Skeletal muscle tissue (tissue), 4 donors: ENCODE measurements around the gene CDH15. TPM values are rescaled to one million over a fixed set of nuclear protein-coding genes. Genes with fewer than 3 reads are reported as not detected.
"Not testable (repeated sequence)": the region's sequence is repeated elsewhere in the genome, so short reads cannot be mapped to it uniquely, and the experiment has no call there.

Experiments
- H3K27ac ChIP-seq: one replicate; pipeline ENCODE4 v1.7.0; 2013; ENCODE audit warnings: mild to moderate bottlenecking, low read depth, low read length, inconsistent platforms
- H3K27me3 ChIP-seq, 3 donors: one replicate each; pipeline ENCODE4 v1.7.0; 2013; ENCODE audit warnings: low read length in 3 of 3; ENCODE audit not compliant: control insufficient read depth in 3 of 3, insufficient read depth in 3 of 3
- H3K36me3 ChIP-seq, 3 donors: one replicate each; pipeline ENCODE4 v1.7.0; 2013; ENCODE audit warnings: low read length in 3 of 3; ENCODE audit not compliant: control insufficient read depth in 3 of 3, insufficient read depth in 3 of 3
- H3K4me1 ChIP-seq, 3 donors: one replicate each; pipeline ENCODE4 v1.7.0; 2013; ENCODE audit warnings: low read length in 3 of 3, mild to moderate bottlenecking in 3 of 3; ENCODE audit not compliant: control insufficient read depth in 3 of 3, insufficient read depth in 3 of 3
- H3K4me3 ChIP-seq, 3 donors: one replicate each; pipeline ENCODE4 v1.7.0; 2013; ENCODE audit warnings: low read length in 3 of 3
- H3K9ac ChIP-seq, 3 donors: one replicate each; pipeline ENCODE4 v1.7.0; 2013; ENCODE audit warnings: low read length in 3 of 3, mild to moderate bottlenecking in 3 of 3, moderate library complexity in 2 of 3, low read depth in 1 of 3
- H3K9me3 ChIP-seq, 3 donors: one replicate each; pipeline ENCODE4 v1.7.0; 2013; ENCODE audit warnings: low read length in 3 of 3; ENCODE audit not compliant: control insufficient read depth in 3 of 3
- total RNA-seq: library from RNA; depleted of rRNA; stranded (reverse); fragments of >200 nt; gene quantifications from one replicate; pipeline ENCODE4 v1.2.3, GENCODE V29; 2014
- donor health status: Osteomylitis.

CDH15 gene
- total RNA-seq, 1 donor from 2014 or later, result 124 TPM

DNA sequence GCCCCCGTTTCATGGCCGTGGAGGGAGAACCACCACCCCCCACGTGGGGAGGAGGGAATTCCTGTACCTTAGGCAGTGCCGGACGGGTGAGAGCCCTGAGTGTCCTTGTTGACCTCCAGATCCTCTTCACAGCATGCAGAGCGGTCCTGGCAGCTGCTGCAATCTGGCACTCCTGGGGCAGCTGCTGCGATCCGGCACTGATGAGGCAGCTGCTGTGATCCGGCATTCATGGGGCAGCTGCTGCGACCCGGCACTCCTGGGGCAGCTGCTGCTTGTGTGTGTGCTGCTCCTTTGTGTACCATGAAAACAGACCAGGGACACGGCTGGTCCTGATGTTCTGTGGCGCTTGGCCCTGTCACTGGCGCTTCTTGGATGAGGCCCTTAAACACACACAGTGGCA, 58.7 kb downstream of the CDH15 start:
- Histone ChIP-seq H3K4me3 (no peak overlapping the region), H3K27me3 (no peaks in the 10 kb centered on the region), H3K9ac (no peak overlapping the region), H3K9me3 (peaks cover 0 to 3% (median 0%) of the 10 kb centered on the region in 3 donors), H3K4me1 (peaks cover 4 to 18% (median 17%) of the 10 kb centered on the region in 3 donors), H3K27ac (no peak overlapping the region), H3K36me3 (peaks cover 56 to 65% (median 59%) of the 10 kb centered on the region in 3 donors)

- no peak overlapping the region for H3K27ac ChIP-seq
- H3K4me3 ChIP-seq, result no peak overlapping the region
- no peak overlapping the region for H3K9ac ChIP-seq
- H3K36me3 ChIP-seq, result peaks cover 43 to 50% (median 44%) of the 10 kb centered on the region in 3 donors
- H3K9me3 ChIP-seq, result peaks cover 0 to 3% (median 0%) of the 10 kb centered on the region in 3 donors
- peaks cover 4 to 18% (median 17%) of the 10 kb centered on the region in 3 donors for H3K4me1 ChIP-seq
- H3K27me3 ChIP-seq, result no peaks in the 10 kb centered on the region
Measured at GRCh38 chr16:89232107-89232506, 60.6 kb downstream of the CDH15 start.

GRCh38 chr16:89233678-89234490, 62.3 kb downstream of the CDH15 start:
- no peak overlapping the region for H3K27ac ChIP-seq
- H3K9me3 ChIP-seq, result no peaks in the 10 kb centered on the region
- H3K4me3 ChIP-seq, result no peak overlapping the region
- H3K27me3 ChIP-seq, result no peaks in the 10 kb centered on the region
- peaks cover 4 to 18% (median 17%) of the 10 kb centered on the region in 3 donors for H3K4me1 ChIP-seq
- H3K9ac ChIP-seq, result no peak overlapping the region
- peaks cover 27 to 32% (median 32%) of the 10 kb centered on the region in 3 donors for H3K36me3 ChIP-seq

- Histone ChIP-seq H3K9me3 (no peaks in the 10 kb centered on the region), H3K36me3 (peaks cover 10 to 18% (median 12%) of the 10 kb centered on the region in 3 donors), H3K4me1 (peaks cover 3 to 9% (median 3%) of the 10 kb centered on the region in 3 donors), H3K27ac (no peak overlapping the region), H3K9ac (no peak overlapping the region), H3K27me3 (no peaks in the 10 kb centered on the region), H3K4me3 (no peak overlapping the region)
Measured at GRCh38 chr16:89237733-89238132, 66.2 kb downstream of the CDH15 start.

- Histone ChIP-seq H3K4me3 (peak overlapping the region; percentile 87 to 99 (median 91)), H3K27me3 (peaks cover 0 to 4% (median under 1%) of the 10 kb centered on the region in 3 donors), H3K36me3 (no peaks in the 10 kb centered on the region), H3K27ac (peak overlapping the region; percentile 92), H3K9me3 (peaks cover 0 to 2% (median 0%) of the 10 kb centered on the region in 3 donors), H3K4me1 (peaks cover 3 to 8% (median 3%) of the 10 kb centered on the region in 3 donors), H3K9ac (peak overlapping the region; percentile 93 to 97 (median 94))
Measured at GRCh38 chr16:89241187-89242007, 69.8 kb downstream of the CDH15 start.

DNA sequence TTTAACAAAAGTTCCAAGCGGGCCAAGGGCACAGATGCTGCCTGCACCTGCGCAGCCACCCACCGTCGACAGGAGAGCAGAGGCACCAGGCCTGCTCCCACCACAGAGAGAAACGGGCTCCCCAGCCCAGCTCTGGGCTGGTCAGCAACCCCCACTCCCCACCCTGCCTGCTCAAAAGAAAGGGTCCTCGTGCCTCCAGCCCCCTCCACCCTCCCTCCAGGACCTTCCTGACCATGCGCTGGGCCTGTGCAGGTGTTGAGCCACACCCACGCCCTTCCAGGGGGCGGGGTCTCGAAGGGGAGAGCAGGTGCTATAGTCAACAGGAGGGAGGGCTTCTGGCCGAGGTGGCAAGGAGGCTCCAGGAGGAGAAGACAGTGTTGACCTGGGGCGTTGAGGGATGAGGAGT, 71.2 kb downstream of the CDH15 start:
- Histone ChIP-seq H3K36me3 (no peaks in the 10 kb centered on the region), H3K27ac (no peak overlapping the region), H3K9me3 (peaks cover 0 to 2% (median 0%) of the 10 kb centered on the region in 3 donors), H3K27me3 (peaks cover 0 to 11% (median 4%) of the 10 kb centered on the region in 3 donors), H3K4me1 (peaks cover 3 to 14% (median 7%) of the 10 kb centered on the region in 3 donors), H3K9ac (no peak overlapping the region), H3K4me3 (no peak overlapping the region)

- Histone ChIP-seq H3K9ac (no peak overlapping the region), H3K36me3 (no peaks in the 10 kb centered on the region), H3K4me3 (no peak overlapping the region)
Measured at GRCh38 chr16:89243664-89244063, 72.1 kb downstream of the CDH15 start.

GRCh38 chr16:89244264-89244663, 72.7 kb downstream of the CDH15 start:
- H3K36me3 ChIP-seq, H3K27ac ChIP-seq, H3K9me3 ChIP-seq, H3K9ac ChIP-seq, H3K4me3 ChIP-seq: not testable (repeated sequence)
- Histone ChIP-seq H3K27me3 (peaks cover 0 to 19% (median 8%) of the 10 kb centered on the region in 3 donors), H3K4me1 (peaks cover 3 to 14% (median 7%) of the 10 kb centered on the region in 3 donors)

More at GRCh38 chr16:89243664-89244063, 72.1 kb downstream of the CDH15 start:
- peaks cover 0 to 18% (median 8%) of the 10 kb centered on the region in 3 donors for H3K27me3 ChIP-seq
- H3K27ac ChIP-seq, result no peak overlapping the region
- H3K9me3 ChIP-seq, result peaks cover 0 to 2% (median 0%) of the 10 kb centered on the region in 3 donors
- peaks cover 3 to 14% (median 7%) of the 10 kb centered on the region in 3 donors for H3K4me1 ChIP-seq

DNA sequence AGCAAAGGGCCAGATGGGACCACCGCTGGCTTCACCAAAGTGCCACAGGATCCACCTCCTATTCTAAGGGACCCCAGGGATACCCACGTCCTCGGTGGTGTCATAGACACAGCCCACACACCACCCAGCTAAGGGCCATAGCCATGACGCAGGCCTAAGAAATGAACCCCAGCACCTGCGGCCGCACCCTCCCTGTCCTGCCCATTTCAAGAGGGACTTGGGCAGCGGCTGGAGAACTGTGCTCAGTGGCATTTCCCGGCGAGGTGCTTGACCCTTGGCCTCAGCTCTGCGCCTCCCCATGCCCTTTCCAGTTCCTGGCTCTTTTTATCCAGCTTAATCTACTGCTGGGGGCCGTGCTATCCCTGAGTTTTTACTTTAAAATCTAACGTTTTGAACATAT, 73.2 kb downstream of the CDH15 start:
- H3K27me3 ChIP-seq, result peaks cover 0 to 19% (median 8%) of the 10 kb centered on the region in 3 donors
- peaks cover 0 to 2% (median 0%) of the 10 kb centered on the region in 3 donors for H3K9me3 ChIP-seq
- H3K27ac ChIP-seq, result no peak overlapping the region
- peaks cover 3 to 14% (median 7%) of the 10 kb centered on the region in 3 donors for H3K4me1 ChIP-seq
- no peak overlapping the region for H3K9ac ChIP-seq
- no peaks in the 10 kb centered on the region for H3K36me3 ChIP-seq
- H3K4me3 ChIP-seq, result no peak overlapping the region
